Adrenal gland (tissue), 5 donors: ENCODE measurements around the gene MYOM3.

Experiments used
- CTCF ChIP-seq, 6 experiments: fragments of 450-650 bp in 4 of 6; fragments of 200-600 bp in 2 of 6; sonication (generic) in 1 of 6; IDR thresholded peaks; 1 replicate in 5 of 6; 2 replicates in 1 of 6; pipeline versions ENCODE4 v1.5.1 to v1.8.0; 2016 to 2021; ENCODE audit warnings: antibody characterized with exemption in 6 of 6, mild to moderate bottlenecking in 2 of 6, moderate library complexity in 1 of 6
- POLR2A ChIP-seq, 2 donors: fragments of 450-650 bp; IDR thresholded peaks; one replicate each; pipeline ENCODE4 v1.6.1; 2017; ENCODE audit warnings: antibody characterized with exemption in 2 of 2, mild to moderate bottlenecking in 2 of 2, moderate library complexity in 1 of 2
- donor health status: DM: no; HTN: no; CAD: no.

DNA sequence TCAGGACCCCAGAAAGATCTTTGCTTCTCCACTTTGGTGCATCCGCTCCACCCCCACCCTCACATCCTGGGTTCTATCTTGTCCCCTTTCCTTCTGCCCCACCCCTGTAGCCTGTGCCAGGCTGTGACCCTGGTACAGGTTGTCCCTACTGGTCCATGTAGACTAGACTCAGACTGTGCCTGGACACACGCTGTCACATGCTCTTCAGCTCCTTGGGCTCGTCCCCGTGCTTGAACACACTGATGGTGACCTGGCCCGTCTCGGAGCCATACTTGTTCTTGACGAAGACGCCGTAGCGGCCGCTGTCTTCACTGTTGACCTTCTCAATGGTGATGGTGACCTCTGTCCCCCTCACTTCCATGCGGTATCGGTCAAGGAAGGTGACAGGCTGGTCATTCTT lies 54.8 kb downstream of the MYOM3 start:
- TF ChIP-seq CTCF (IDR thresholded peaks at IDR 0.05), result no peak
- no peak for TF ChIP-seq POLR2A (IDR thresholded peaks at IDR 0.05)
